ENCODE data around the gene KCTD17. TPM values are rescaled to one million over a fixed set of nuclear protein-coding genes. Genes with fewer than 3 reads are reported as not detected.

The KCTD17 gene
- polyA plus RNA-seq, 4 donors = 24.1 to 36.0 (median 32.1) TPM

- no peak for DNase-seq (ENCODE audit: low read depth in 4 of 4, low spot score in 2 of 4)
These were observed 14.7 kb upstream of the KCTD17 start for GRCh38 chr22:37036655-37037377.

- no peak for DNase-seq (ENCODE audit: low read depth in 4 of 4, low spot score in 2 of 4)
These were observed 13.9 kb upstream of the KCTD17 start for GRCh38 chr22:37037669-37038068.

GRCh38 chr22:37039466-37039865, 12.1 kb upstream of the KCTD17 start:
- DNase-seq (ENCODE audit: low read depth in 4 of 4, low spot score in 2 of 4) = peak in 1 of 4 donors; percentile 24

- no peak for DNase-seq (ENCODE audit: low read depth in 4 of 4, low spot score in 2 of 4)
These were observed 8.2 kb upstream of the KCTD17 start for GRCh38 chr22:37043209-37043827.

- DNase-seq (ENCODE audit: low read depth in 4 of 4, low spot score in 2 of 4) = no peak
These were observed 7.6 kb upstream of the KCTD17 start for GRCh38 chr22:37043828-37044538.

GRCh38 chr22:37044634-37045625, 6.6 kb upstream of the KCTD17 start:
- DNase-seq (ENCODE audit: low read depth in 4 of 4, low spot score in 2 of 4) = no peak

GRCh38 chr22:37045958-37046357, 5.6 kb upstream of the KCTD17 start:
- DNase-seq (ENCODE audit: low read depth in 4 of 4, low spot score in 2 of 4) = no peak

- DNase-seq (ENCODE audit: low read depth in 4 of 4, low spot score in 2 of 4) = no peak
These were observed 5.0 kb upstream of the KCTD17 start for GRCh38 chr22:37046589-37046988.

- no peak for DNase-seq (ENCODE audit: low read depth in 4 of 4, low spot score in 2 of 4)
These were observed 4.5 kb upstream of the KCTD17 start for GRCh38 chr22:37047006-37047405.

GRCh38 chr22:37048133-37048532, 3.4 kb upstream of the KCTD17 start:
- no peak for DNase-seq (ENCODE audit: low read depth in 4 of 4, low spot score in 2 of 4)

- DNase-seq (ENCODE audit: low read depth in 4 of 4, low spot score in 2 of 4) = no peak
These were observed 2.3 kb upstream of the KCTD17 start for GRCh38 chr22:37049224-37049623.

- DNase-seq (ENCODE audit: low read depth in 4 of 4, low spot score in 2 of 4) = no peak
These were observed 629 bp upstream of the KCTD17 start for GRCh38 chr22:37050913-37051312.

GRCh38 chr22:37052386-37053309, 1.1 kb downstream of the KCTD17 start:
- DNase-seq (ENCODE audit: low read depth in 4 of 4, low spot score in 2 of 4) = no peak

GRCh38 chr22:37053310-37054055, 1.9 kb downstream of the KCTD17 start:
- DNase-seq (ENCODE audit: low read depth in 4 of 4, low spot score in 2 of 4) = no peak

GRCh38 chr22:37054056-37054395, 2.5 kb downstream of the KCTD17 start:
- no peak for DNase-seq (ENCODE audit: low read depth in 4 of 4, low spot score in 2 of 4)

GRCh38 chr22:37054600-37055365, 3.2 kb downstream of the KCTD17 start:
- DNase-seq (ENCODE audit: low read depth in 4 of 4, low spot score in 2 of 4) = no peak

GRCh38 chr22:37056246-37056645, 4.7 kb downstream of the KCTD17 start:
- no peak for DNase-seq (ENCODE audit: low read depth in 4 of 4, low spot score in 2 of 4)

- DNase-seq (ENCODE audit: low read depth in 4 of 4, low spot score in 2 of 4) = no peak
These were observed 5.7 kb downstream of the KCTD17 start for GRCh38 chr22:37057226-37057625.
